Midbrain (tissue), 1 donor: ENCODE data around the gene ABTB2.

Experiments used
- DNase-seq: peaks from one replicate; lab custom pipeline; 2025; lab: John Stamatoyannopoulos, UW

Gene ABTB2

DNA sequence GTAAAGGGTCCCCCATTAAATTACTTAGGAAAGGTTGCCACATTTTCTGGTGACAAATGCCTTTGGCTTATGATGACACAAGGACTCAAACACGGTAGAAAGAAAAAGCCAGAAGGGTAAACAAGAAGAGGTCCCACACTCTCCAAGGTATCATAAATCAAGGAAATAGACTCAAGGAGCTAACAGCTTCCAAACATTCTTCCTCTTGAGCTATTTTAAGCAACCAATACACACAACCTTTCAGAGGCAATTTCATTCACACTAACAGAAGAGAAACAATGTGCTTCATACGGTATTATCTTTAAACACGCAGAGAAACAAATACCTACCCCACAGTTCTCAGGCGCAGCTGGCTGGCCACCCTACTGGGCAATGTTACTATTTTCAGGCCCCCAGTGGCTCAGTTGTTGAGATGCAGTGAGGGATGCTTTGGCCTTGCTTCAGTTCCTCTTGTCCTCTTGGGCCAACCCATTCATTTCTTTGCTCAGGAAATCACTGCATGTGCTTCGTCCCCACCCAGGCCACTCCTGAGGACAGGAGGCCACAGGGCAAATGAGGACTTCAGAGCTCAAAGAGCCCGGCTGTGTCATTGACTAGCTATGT, 15.8 kb downstream of the ABTB2 start:
- no peak for DNase-seq

GRCh38 chr11:34341096-34341495, 16.7 kb downstream of the ABTB2 start:
- no peak for DNase-seq

DNA sequence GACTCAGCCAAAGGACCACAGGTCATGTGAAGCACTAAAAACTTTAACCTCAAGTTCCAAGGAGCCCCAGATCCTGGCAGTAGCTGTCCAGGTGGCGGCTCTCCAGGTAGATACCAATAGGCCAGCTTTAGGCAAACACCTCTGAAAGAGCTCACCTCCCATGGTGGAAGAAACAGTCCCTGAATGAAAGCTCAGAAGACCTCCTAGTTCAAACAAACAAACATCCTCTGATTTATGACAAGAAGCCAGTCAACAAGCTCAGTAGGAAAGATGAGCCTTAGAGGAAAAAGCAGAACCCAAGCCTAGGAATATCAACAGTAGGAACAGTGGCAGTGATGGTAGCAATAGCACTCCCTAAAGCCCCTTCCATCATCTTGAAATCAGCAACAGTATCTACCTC, 17.2 kb downstream of the ABTB2 start:
- no peak for DNase-seq

DNA sequence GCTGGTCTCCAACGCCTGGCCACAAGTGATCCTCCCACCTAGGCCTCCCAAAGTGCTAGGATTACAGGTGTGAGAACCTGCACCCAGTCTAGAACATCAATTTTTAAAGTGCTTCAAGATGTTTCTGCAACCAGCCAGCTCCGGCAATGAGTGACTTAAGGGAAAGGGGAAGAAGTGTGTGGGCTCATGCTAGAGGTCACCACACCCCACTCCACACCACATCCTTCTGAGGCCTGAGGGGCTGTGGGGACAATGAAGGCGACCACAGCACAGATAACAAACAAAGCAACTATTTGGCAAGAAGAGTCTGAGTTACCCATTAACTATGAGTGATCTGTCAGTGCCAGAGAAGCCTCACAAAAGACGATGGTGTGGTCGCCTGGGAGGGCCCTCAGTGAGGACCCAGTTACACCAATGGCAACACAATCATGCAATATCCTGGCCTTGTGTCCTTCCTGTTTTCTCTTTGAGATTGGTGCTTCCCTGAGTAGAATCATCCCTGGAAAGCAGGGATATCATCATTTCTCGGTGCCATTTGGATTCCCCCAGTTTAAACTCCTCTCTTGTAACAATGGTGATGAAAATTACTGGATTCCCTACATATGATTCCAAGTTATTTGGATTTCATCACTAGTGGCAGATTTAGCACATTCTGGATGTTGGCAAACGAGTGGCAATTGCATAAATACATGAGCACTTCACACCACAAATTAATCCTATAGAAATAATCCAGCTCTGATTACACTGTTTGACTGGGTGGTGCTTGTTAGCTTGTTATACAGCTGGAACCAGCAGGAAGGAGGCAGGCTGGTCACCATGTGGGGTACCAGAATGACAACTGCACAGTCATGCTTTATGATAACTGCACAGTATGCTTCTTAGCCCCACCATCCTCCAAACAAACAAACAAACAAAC, 18.4 kb downstream of the ABTB2 start:
- DNase-seq, result no peak

DNA sequence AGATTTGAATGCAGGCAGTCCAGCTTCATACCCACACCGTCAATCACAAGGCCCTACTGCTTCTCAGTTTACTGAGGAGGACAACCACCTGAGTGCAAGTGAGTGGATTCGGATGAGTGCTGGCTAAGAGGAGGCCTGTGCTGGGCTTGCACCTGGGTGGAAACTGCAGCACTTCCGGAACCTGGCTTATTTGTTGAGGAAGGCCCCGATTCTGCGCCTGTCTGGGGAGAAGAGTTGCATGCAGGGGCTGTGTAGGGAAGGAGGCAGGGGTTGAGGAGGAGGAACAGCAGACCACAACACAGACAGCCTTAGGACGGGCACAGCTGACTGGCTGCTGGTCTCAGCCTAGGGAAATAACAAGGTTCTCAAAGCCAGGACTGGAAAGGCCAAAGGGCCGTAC, 20.8 kb downstream of the ABTB2 start:
- DNase-seq, result no peak

GRCh38 chr11:34335801-34336200, 22.0 kb downstream of the ABTB2 start:
- no peak for DNase-seq

DNA sequence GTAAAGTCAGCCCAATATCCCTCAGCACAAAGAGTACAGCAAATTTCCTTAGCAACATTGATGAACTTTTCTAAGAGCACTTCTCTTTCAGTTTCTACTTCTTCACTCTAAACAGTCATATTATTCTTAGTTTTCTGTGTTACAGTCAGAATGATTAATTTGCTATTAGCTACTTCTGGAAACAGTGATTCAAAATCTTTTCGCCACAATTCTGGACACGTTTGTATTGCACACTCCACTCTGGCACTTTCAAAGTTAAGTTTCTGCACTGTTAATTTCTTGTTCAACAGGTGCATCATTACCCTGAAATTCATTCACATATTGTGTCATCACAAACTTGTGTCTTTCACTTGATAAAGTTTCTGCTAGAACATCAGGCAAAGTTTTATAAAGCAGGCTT, 22.5 kb downstream of the ABTB2 start:
- DNase-seq, result no peak

DNA sequence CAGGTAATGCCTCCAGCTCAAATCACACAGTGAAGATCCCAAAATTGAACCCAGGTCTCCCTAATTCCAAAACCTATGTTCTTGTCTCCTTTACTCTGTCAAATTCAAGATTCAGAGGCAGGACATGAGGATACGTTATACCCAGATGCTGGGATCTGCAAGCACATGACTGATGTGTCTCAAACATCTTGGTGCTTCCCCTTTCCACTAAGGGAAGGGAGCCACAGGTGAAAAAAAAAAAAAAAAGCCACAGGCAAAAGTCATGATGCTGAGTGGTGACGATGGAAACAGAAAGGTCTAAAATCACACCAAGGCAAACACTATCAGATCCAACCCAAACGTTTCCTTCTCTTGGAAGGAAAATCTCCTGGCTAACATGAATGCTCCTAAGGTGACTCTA, 24.0 kb downstream of the ABTB2 start:
- no peak for DNase-seq

GRCh38 chr11:34332524-34332923, 25.3 kb downstream of the ABTB2 start:
- DNase-seq, result peak; percentile 21

DNA sequence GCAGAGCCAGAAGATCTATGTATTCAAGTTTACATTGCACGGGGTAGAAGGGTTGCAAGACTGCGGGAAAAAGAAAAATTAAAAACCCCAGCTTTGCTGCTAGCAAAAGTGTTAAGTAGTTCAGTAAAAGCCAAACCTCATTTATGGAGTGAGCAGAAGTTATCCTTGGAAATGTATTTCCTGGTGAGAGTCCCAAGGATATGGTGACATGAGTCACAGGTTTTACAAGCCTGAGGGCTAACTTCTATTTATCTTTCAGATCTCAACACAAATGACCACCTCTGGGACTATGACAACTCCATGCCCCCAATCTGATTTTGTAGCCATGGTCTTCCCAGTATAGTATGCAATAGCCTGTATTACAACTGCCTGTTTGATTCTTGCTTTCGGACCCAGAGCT, 26.1 kb downstream of the ABTB2 start:
- no peak for DNase-seq

GRCh38 chr11:34331329-34331728, 26.5 kb downstream of the ABTB2 start:
- no peak for DNase-seq

DNA sequence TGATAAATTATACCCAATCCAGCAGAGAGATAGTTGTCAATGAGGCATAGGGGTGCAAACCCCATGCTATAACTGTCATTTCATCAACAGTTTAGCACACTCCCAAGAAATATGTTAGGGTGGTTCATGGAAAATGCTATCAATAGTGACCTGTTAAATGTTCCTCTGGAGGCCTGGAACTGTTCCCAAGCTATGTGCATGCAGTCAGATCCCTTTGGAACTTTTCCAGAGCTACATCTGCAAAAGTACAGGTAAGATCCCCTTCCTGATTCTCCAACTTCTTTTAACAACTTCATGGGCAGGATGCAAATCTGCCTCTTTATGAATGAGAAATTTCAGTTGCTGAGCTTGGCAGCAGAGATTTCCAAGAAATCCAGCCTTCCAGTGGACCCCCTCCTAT, 27.2 kb downstream of the ABTB2 start:
- no peak for DNase-seq

DNA sequence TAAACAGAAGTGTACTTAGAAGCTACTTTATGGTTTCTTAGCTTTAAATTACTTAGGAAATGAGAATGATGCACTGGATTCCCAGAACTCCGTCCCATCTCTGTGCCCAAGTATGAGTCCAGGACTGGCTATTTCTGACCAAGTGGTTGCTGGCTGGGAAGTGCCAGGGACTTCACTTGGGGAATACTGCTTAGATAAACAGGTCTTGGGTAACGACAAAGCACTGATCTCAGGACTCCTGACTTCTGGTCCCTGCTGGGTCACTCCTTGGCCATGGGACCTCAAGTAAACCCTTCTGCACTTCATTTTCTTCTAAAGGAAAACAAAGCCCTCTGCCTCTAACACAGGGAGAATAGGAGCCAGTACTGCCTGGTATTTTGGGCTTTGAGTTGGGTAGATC, 27.9 kb downstream of the ABTB2 start:
- DNase-seq, result no peak

GRCh38 chr11:34328632-34328910, 29.2 kb downstream of the ABTB2 start:
- no peak for DNase-seq

DNA sequence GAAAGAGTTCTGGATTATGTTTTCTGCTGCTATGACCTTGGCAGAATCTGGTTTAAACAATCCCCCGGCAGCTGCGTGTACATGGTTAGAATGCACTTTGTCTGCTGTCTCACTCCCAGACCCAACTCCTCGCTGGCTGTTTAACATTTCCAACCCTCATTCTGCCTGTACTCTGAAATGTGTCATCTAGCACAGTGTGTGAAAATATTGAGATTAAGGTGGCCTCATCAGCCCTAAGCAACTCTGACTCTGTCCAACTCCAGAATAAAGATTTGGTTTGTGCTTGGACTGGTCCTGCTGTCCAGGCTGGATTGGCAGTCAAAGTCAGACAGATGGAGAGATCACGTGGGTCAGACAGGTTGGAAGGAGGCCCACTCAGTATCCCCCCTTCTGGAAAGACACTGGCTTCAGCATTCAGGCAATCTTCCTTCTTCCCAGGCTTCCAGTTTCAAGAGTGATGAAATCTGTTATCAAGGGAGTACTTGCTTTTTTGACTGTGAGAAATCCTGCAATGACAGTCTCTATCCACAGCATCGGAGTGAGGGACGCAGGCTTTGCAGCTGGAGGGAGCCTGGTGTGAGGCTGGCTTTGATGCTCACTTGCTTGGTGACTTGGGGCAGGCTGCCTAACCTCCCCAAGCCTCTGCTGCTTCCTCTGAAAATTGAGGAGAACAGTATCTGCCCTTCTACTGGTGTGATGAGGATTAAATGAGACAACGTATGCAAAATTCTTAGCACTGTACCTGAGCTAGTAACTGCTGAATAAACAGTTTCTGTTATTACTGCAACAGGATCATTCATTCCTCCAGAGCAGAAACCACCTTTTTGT, 29.8 kb downstream of the ABTB2 start:
- peak; percentile 62 for DNase-seq

- no peak for DNase-seq
Measured at GRCh38 chr11:34324466-34324865, 33.3 kb downstream of the ABTB2 start.

DNA sequence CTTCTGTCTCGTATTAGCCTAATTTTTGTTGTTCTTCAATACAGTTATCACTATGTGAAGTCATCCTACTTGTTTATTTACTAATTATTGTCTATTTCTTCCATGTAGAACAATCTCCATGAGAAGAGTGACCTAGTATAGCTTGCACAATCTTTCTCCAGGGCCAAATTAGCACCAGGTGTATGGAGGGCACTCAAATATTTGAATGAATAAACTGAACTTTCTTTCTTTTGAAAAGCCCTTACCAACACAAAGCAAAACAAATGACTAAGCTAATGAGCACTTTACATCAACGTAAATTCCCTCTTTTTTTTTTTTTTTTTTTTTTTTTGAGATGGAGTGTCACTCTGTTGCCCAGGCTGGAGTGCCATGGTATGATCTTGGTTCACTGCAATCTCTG, 34.2 kb downstream of the ABTB2 start:
- no peak for DNase-seq

- no peak for DNase-seq
Measured at GRCh38 chr11:34318111-34319037, 39.4 kb downstream of the ABTB2 start.

DNA sequence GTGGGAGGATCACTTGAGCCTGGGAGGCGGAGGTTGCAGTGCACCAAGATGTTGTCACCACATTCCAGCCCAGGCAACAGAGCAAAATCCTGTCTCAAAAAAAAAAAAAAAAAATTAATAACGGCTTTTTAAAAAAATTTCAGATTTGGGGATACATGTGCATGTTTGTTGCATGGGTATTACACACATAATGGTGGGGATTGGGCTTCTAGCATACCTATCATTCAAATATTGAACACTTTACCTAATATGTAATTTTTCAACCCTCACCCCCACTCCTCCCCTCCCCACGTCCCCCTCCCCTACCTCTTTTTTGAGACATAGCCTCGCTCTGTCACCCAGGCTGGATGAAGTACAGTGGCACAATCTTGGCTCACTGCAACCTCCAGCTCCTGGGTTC, 40.1 kb downstream of the ABTB2 start:
- DNase-seq, result no peak

- no peak for DNase-seq
Measured at GRCh38 chr11:34317036-34317360, 40.8 kb downstream of the ABTB2 start.

- no peak for DNase-seq
Measured at GRCh38 chr11:34316347-34317035, 41.3 kb downstream of the ABTB2 start.
